ENCODE measurements around the gene MEIKIN.

DNA sequence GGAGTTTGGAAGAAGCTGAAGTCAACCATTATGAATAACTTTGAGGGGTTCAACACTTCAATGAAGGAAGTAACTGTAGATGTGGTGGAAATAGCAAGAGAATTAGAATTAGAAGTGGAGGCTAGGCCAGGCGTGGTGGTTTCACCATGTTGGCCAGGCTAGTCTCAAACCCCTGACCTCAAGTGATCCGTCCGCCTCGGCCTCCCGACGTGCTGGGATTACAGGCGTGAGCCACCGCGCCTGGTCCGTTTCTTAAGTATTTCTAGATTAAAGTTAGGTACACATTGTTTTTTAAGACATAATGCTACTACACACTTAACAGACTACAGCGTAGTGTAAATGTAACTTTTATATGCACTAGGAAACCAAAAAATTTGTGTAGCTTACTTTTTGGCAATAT, 162.7 kb downstream of the MEIKIN start:
- TF ChIP-seq EP300 (IDR thresholded peaks at IDR 0.05) (no peak), POLR2AphosphoS5 (IDR thresholded peaks at IDR 0.05) (no peak)

Data from esophagus muscularis mucosa (tissue), 3 donors.